GM12875 (cell line): ENCODE measurements around the gene CDH13.
"Not testable (repeated sequence)": the region's sequence is repeated elsewhere in the genome, so short reads cannot be mapped to it uniquely, and the experiment has no call there.

Experiments used
- H3K4me3 ChIP-seq: one replicate; pipeline ENCODE4 v1.5.1; 2011; ENCODE audit warnings: low read depth, low read length, control low read depth
- CTCF ChIP-seq: IDR thresholded peaks from 2 replicates; pipeline ENCODE4 v1.5.1; 2011; ENCODE audit warnings: low read depth, mild to moderate bottlenecking, control low read depth, inconsistent platforms, low read length, moderate library complexity, borderline replicate concordance; ENCODE audit not compliant: insufficient read depth

Gene CDH13

GRCh38 chr16:82917886-82918595, 291.3 kb downstream of the CDH13 start:
- no peak overlapping the region for H3K4me3 ChIP-seq
- TF ChIP-seq CTCF: no peak

GRCh38 chr16:82924075-82924854, 297.5 kb downstream of the CDH13 start:
- H3K4me3 ChIP-seq: no peak overlapping the region
- TF ChIP-seq CTCF: no peak

GRCh38 chr16:82926500-82926899, 299.7 kb downstream of the CDH13 start:
- TF ChIP-seq CTCF: no peak
- no peak overlapping the region for H3K4me3 ChIP-seq

- H3K4me3 ChIP-seq: not testable (repeated sequence)
Measured at GRCh38 chr16:82933933-82934332, 307.2 kb downstream of the CDH13 start.

- no peak for TF ChIP-seq CTCF
- no peak overlapping the region for H3K4me3 ChIP-seq
Measured at GRCh38 chr16:82935766-82936165, 309.0 kb downstream of the CDH13 start.

- TF ChIP-seq CTCF: no peak
- no peak overlapping the region for H3K4me3 ChIP-seq
Measured at GRCh38 chr16:82936941-82937551, 310.3 kb downstream of the CDH13 start.

GRCh38 chr16:82937926-82938520, 311.3 kb downstream of the CDH13 start:
- no peak for TF ChIP-seq CTCF

More at GRCh38 chr16:82937926-82938520, 311.3 kb downstream of the CDH13 start:
- no peak overlapping the region for H3K4me3 ChIP-seq
